Mucosa of rectum (tissue), 2 donors: ENCODE measurements around the gene AMY1B.
"Not testable (repeated sequence)": the region's sequence is repeated elsewhere in the genome, so short reads cannot be mapped to it uniquely, and the experiment has no call there.

ENCODE experiments used
- H3K27ac ChIP-seq, 2 donors: one replicate each; pipeline ENCODE4 v1.7.0; 2013; ENCODE audit warnings: inconsistent platforms in 2 of 2, low read depth in 2 of 2, low read length in 2 of 2
- H3K27me3 ChIP-seq, 2 donors: one replicate each; pipeline ENCODE4 v1.7.0; 2013; ENCODE audit warnings: low read length in 2 of 2; ENCODE audit not compliant: control insufficient read depth in 2 of 2, insufficient read depth in 2 of 2
- H3K36me3 ChIP-seq, 2 donors: one replicate each; pipeline ENCODE4 v1.7.0; 2013; ENCODE audit warnings: low read length in 2 of 2; ENCODE audit not compliant: control insufficient read depth in 2 of 2, insufficient read depth in 2 of 2
- H3K4me1 ChIP-seq, 2 donors: one replicate each; pipeline ENCODE4 v1.7.0; 2013; ENCODE audit warnings: low read length in 2 of 2, mild to moderate bottlenecking in 1 of 2; ENCODE audit not compliant: control insufficient read depth in 2 of 2, insufficient read depth in 2 of 2
- H3K4me3 ChIP-seq, 2 donors: one replicate each; pipeline ENCODE4 v1.7.0; 2013; ENCODE audit warnings: low read length in 2 of 2
- H3K9ac ChIP-seq, 2 donors: one replicate each; pipeline ENCODE4 v1.7.0; 2013; ENCODE audit warnings: low read length in 2 of 2, low read depth in 1 of 2, mild to moderate bottlenecking in 1 of 2
- H3K9me3 ChIP-seq, 2 donors: one replicate each; pipeline ENCODE4 v1.7.0; 2013; ENCODE audit warnings: low read length in 2 of 2; ENCODE audit not compliant: control insufficient read depth in 2 of 2
- donor health status: healthy.
- donor health status: Normal muscosa, but diverticular disease.

Gene AMY1B

GRCh38 chr1:103696110-103696509 is at the start of gene AMY1B:
TSS of gene AMY1B (minus strand) at chr1:103696210. CDS start at chr1:103695639, 571 bp downstream.
- H3K36me3 ChIP-seq, H3K4me1 ChIP-seq, H3K9me3 ChIP-seq, H3K4me3 ChIP-seq, H3K27me3 ChIP-seq, H3K27ac ChIP-seq, H3K9ac ChIP-seq: not testable (repeated sequence)

GRCh38 chr1:103745040-103745439 is 49.0 kb upstream of the AMY1B start:
- H3K27me3 ChIP-seq, H3K36me3 ChIP-seq, H3K4me3 ChIP-seq, H3K9me3 ChIP-seq, H3K27ac ChIP-seq, H3K4me1 ChIP-seq, H3K9ac ChIP-seq: not testable (repeated sequence)

- H3K9me3 ChIP-seq, H3K27ac ChIP-seq: not testable (repeated sequence)
These were observed 48.4 kb upstream of the AMY1B start for GRCh38 chr1:103744449-103744848.

GRCh38 chr1:103738031-103738430 is 42.0 kb upstream of the AMY1B start:
- H3K9ac ChIP-seq, H3K4me3 ChIP-seq: not testable (repeated sequence)

More at GRCh38 chr1:103744449-103744848, 48.4 kb upstream of the AMY1B start:
- not testable (repeated sequence) for H3K27me3 ChIP-seq, H3K36me3 ChIP-seq, H3K4me3 ChIP-seq, H3K9ac ChIP-seq, H3K4me1 ChIP-seq

GRCh38 chr1:103735334-103735733 is 39.3 kb upstream of the AMY1B start:
- not testable (repeated sequence) for H3K36me3 ChIP-seq, H3K9me3 ChIP-seq, H3K4me1 ChIP-seq, H3K4me3 ChIP-seq, H3K9ac ChIP-seq, H3K27me3 ChIP-seq, H3K27ac ChIP-seq

More at GRCh38 chr1:103738031-103738430, 42.0 kb upstream of the AMY1B start:
- H3K36me3 ChIP-seq, H3K27ac ChIP-seq, H3K27me3 ChIP-seq, H3K9me3 ChIP-seq, H3K4me1 ChIP-seq: not testable (repeated sequence)

GRCh38 chr1:103721473-103721872 is 25.5 kb upstream of the AMY1B start:
- not testable (repeated sequence) for H3K9me3 ChIP-seq, H3K4me3 ChIP-seq, H3K27me3 ChIP-seq, H3K36me3 ChIP-seq, H3K4me1 ChIP-seq, H3K9ac ChIP-seq, H3K27ac ChIP-seq

- not testable (repeated sequence) for H3K4me1 ChIP-seq, H3K36me3 ChIP-seq, H3K9ac ChIP-seq, H3K27ac ChIP-seq, H3K27me3 ChIP-seq, H3K4me3 ChIP-seq, H3K9me3 ChIP-seq
These were observed 21.4 kb upstream of the AMY1B start for GRCh38 chr1:103717404-103717803.

- not testable (repeated sequence) for H3K27ac ChIP-seq, H3K4me1 ChIP-seq, H3K9me3 ChIP-seq, H3K27me3 ChIP-seq, H3K9ac ChIP-seq, H3K36me3 ChIP-seq, H3K4me3 ChIP-seq
These were observed 14.4 kb upstream of the AMY1B start for GRCh38 chr1:103710381-103710780.

- H3K9me3 ChIP-seq, H3K27me3 ChIP-seq, H3K27ac ChIP-seq, H3K4me1 ChIP-seq, H3K36me3 ChIP-seq, H3K4me3 ChIP-seq, H3K9ac ChIP-seq: not testable (repeated sequence)
These were observed 11.7 kb upstream of the AMY1B start for GRCh38 chr1:103707670-103708069.

GRCh38 chr1:103701256-103701655 is 5.2 kb upstream of the AMY1B start:
- not testable (repeated sequence) for H3K27ac ChIP-seq, H3K27me3 ChIP-seq, H3K9ac ChIP-seq, H3K4me3 ChIP-seq, H3K9me3 ChIP-seq, H3K4me1 ChIP-seq, H3K36me3 ChIP-seq

- not testable (repeated sequence) for H3K36me3 ChIP-seq, H3K27me3 ChIP-seq, H3K9ac ChIP-seq, H3K27ac ChIP-seq, H3K4me1 ChIP-seq, H3K4me3 ChIP-seq, H3K9me3 ChIP-seq
These were observed 4.7 kb upstream of the AMY1B start for GRCh38 chr1:103700669-103701068.
